ENCODE results near the gene SLC6A5. TPM values are rescaled to one million over a fixed set of nuclear protein-coding genes. Genes with fewer than 3 reads are reported as not detected.

SLC6A5 gene
- total and polyA plus RNA-seq, 9 of the 15 experiments (the other 6 are each of a cell fraction or from before 2014, with no cell fraction given): 0.08 TPM; not detected in 8

DNA sequence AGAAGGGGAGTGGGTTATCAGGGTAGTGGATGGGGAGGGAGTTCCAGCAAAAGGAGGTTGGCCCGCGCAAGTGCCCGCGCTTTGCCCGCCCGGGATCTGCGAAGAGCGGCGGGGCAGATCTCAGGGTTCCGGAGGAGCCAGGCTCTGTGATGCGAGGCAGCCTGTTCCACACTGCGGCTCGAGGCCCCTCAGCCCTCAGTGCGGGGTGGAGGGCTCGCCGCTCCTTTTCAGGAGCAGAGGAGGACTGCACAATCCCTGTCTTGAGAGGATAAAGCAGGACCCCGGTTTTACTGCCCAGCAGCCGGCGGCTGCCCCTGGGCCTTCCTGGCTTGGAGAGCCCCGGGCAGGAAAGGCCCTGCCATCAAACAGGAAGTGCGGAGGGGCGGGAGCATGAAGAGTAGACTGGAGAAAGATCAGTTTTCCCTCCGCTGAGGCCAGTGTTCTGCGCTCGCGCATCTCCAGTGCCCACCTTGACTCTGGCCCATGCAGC, 6.2 kb downstream of the SLC6A5 start:
- no peak for DNase-seq (ENCODE audit: extremely low read depth in 1 of 4, low spot score in 3 of 4)
- POLR2A ChIA-PET: no interaction called here
- no peak for FAIRE-seq
- Histone ChIP-seq H3K4me3 (no peak overlapping the region), H3K9ac (ENCODE audit: insufficient read depth in 1 of 2, low read depth in 2 of 2, low read length in 2 of 2) (no peak overlapping the region), H3K4me1 (replicated peaks in 1 of 2; ENCODE audit: control insufficient read depth in 2 of 2, insufficient read depth in 2 of 2, low read length in 2 of 2) (peaks cover 0 to 17% of the 10 kb centered on the region in 2 experiments; a peak in 2 of 5 replicates), H3K9me1 (ENCODE audit: control insufficient read depth, insufficient read depth, low read length) (peaks cover 3% of the 10 kb centered on the region), H3K36me3 (ENCODE audit: control insufficient read depth, insufficient read depth, low read length) (no peaks in the 10 kb centered on the region), H2AFZ (ENCODE audit: low read depth, low read length) (no peak overlapping the region), H3K27me3 (ENCODE audit: control insufficient read depth in 2 of 2, insufficient read depth in 2 of 2, low read length in 2 of 2) (peaks cover 32 to 59% of the 10 kb centered on the region in 2 experiments; a peak in 4 of 5 replicates), H3K9me3 (replicated peaks; ENCODE audit: control insufficient read depth, insufficient read depth, low read depth, low read length) (no peaks in the 10 kb centered on the region), H3K27ac (ENCODE audit: extremely low read depth, low read depth, low read length) (no peak overlapping the region), H4K20me1 (replicated peaks; ENCODE audit: control insufficient read depth, insufficient read depth, low read length) (no peaks in the 10 kb centered on the region; the same call in 1 of the 2 replicates), H3K4me2 (ENCODE audit: insufficient read depth, low read length) (no peak overlapping the region), H3K79me2 (ENCODE audit: control insufficient read depth, insufficient read depth, low read length) (no peaks in the 10 kb centered on the region)
- intact Hi-C loops (cut with micrococcal nuclease) (no loop called here), in situ Hi-C loops (cut with MboI) (loop anchor here (10.0 to 25.0 kb wide), 2 partner anchors 221 to 668 kb away; partner anchors contain the start of gene PRMT3)
- ATAC-seq: no peak
- TF ChIP-seq TEAD2 (tag; IDR thresholded peaks at IDR 0.05) (no peak), NR4A1 (CRISPR knock-in tag; IDR thresholded peaks at IDR 0.05) (no peak), NR4A1 (tag; IDR thresholded peaks at IDR 0.05) (no peak), NR2C2 (CRISPR knock-in tag; IDR thresholded peaks at IDR 0.05) (no peak), NR2C2 (tag; IDR thresholded peaks at IDR 0.05) (no peak), RHOXF2B (CRISPR knock-in tag; conservative IDR thresholded peaks at IDR 0.05) (no peak), NR2C1 (IDR thresholded peaks at IDR 0.05) (no peak), NR2C1 (tag; IDR thresholded peaks at IDR 0.05) (no peak), SPI1 (IDR thresholded peaks at IDR 0.05; ENCODE audit: borderline replicate concordance, low read depth, low read length) (peak; percentile 26; the same call in 1 of the 2 replicates)
- TF ChIP-seq, protein P1, sequence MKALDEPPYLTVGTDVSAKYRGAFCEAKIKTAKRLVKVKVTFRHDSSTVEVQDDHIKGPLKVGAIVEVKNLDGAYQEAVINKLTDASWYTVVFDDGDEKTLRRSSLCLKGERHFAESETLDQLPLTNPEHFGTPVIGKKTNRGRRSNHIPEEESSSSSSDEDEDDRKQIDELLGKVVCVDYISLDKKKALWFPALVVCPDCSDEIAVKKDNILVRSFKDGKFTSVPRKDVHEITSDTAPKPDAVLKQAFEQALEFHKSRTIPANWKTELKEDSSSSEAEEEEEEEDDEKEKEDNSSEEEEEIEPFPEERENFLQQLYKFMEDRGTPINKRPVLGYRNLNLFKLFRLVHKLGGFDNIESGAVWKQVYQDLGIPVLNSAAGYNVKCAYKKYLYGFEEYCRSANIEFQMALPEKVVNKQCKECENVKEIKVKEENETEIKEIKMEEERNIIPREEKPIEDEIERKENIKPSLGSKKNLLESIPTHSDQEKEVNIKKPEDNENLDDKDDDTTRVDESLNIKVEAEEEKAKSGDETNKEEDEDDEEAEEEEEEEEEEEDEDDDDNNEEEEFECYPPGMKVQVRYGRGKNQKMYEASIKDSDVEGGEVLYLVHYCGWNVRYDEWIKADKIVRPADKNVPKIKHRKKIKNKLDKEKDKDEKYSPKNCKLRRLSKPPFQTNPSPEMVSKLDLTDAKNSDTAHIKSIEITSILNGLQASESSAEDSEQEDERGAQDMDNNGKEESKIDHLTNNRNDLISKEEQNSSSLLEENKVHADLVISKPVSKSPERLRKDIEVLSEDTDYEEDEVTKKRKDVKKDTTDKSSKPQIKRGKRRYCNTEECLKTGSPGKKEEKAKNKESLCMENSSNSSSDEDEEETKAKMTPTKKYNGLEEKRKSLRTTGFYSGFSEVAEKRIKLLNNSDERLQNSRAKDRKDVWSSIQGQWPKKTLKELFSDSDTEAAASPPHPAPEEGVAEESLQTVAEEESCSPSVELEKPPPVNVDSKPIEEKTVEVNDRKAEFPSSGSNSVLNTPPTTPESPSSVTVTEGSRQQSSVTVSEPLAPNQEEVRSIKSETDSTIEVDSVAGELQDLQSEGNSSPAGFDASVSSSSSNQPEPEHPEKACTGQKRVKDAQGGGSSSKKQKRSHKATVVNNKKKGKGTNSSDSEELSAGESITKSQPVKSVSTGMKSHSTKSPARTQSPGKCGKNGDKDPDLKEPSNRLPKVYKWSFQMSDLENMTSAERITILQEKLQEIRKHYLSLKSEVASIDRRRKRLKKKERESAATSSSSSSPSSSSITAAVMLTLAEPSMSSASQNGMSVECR (CRISPR knock-in tag; IDR thresholded peaks at IDR 0.05): no peak
- TF ChIP-seq, protein P2, sequence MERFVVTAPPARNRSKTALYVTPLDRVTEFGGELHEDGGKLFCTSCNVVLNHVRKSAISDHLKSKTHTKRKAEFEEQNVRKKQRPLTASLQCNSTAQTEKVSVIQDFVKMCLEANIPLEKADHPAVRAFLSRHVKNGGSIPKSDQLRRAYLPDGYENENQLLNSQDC (CRISPR knock-in tag; IDR thresholded peaks at IDR 0.05): no peak
- TF ChIP-seq, protein P3, sequence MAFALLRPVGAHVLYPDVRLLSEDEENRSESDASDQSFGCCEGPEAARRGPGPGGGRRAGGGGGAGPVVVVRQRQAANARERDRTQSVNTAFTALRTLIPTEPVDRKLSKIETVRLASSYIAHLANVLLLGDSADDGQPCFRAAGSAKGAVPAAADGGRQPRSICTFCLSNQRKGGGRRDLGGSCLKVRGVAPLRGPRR (CRISPR knock-in tag; IDR thresholded peaks at IDR 0.05): no peak
- CTCF ChIA-PET (ENCODE audit: low intra/inter-chr PET ratio): no interaction called here
- no TSS peak for BruUV-seq (replicated peaks)
- 13% methylated on average over 20 of the region's 26 CpGs for WGBS (ENCODE audit: insufficient coverage, low coverage, missing lambda C conversion rate)

All from K562 (cell line).